ENCODE results near the gene IFITM2.
"Not testable (repeated sequence)": the region's sequence is repeated elsewhere in the genome, so short reads cannot be mapped to it uniquely, and the experiment has no call there.

The IFITM2 gene

DNA sequence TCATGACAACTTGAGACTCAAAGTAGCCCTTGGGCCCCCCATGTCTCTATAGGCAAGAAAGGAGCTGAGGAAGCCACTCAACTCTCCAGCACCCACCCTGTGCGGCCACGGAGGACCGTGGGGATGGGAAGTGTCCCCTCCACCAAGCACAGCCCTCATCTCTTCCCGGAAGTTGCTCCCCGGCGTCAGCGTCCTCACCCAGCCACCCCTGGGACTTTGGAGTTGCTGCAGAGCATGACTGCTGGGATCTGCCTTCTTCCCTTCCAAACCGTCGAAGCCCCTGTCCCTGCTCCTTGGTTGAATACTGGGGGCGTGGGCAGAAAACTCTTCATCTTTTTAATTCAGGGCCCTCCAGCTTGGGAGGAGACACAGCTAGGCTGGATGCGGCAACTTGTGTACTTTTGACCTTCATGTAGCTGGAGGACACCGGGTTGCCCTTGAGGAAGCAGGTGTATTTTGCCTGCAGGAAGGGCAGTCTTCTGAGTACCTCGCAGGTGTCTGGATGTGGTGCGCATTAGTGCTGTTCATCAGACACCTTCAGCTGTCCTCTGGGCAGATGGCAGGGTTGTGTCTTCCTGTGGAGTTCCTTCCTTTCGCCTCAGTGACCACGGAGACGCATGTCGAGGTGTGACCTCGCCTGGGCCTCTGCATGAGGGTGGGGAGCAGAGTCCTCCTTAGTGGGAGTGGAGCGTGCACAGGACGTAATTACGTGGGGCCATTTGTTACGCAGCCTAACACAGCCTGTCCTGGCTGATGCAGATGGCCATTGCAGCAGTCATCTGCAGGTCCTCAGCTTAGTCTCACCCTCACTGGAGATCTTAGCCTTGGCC, 25.2 kb downstream of the IFITM2 start:
- TF ChIP-seq, protein P1, sequence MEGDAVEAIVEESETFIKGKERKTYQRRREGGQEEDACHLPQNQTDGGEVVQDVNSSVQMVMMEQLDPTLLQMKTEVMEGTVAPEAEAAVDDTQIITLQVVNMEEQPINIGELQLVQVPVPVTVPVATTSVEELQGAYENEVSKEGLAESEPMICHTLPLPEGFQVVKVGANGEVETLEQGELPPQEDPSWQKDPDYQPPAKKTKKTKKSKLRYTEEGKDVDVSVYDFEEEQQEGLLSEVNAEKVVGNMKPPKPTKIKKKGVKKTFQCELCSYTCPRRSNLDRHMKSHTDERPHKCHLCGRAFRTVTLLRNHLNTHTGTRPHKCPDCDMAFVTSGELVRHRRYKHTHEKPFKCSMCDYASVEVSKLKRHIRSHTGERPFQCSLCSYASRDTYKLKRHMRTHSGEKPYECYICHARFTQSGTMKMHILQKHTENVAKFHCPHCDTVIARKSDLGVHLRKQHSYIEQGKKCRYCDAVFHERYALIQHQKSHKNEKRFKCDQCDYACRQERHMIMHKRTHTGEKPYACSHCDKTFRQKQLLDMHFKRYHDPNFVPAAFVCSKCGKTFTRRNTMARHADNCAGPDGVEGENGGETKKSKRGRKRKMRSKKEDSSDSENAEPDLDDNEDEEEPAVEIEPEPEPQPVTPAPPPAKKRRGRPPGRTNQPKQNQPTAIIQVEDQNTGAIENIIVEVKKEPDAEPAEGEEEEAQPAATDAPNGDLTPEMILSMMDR (IDR thresholded peaks at IDR 0.05; ENCODE audit: low read depth, low read length, missing control alignments) = no peak
- DNase-seq (ENCODE audit: low read depth) = no peak
- in situ Hi-C loops (cut with HindIII; ENCODE audit: low sequenced_read_pairs) = no loop called here
- no peak overlapping the region for H3K4me3 ChIP-seq (ENCODE audit: low read depth, low read length)

DNA sequence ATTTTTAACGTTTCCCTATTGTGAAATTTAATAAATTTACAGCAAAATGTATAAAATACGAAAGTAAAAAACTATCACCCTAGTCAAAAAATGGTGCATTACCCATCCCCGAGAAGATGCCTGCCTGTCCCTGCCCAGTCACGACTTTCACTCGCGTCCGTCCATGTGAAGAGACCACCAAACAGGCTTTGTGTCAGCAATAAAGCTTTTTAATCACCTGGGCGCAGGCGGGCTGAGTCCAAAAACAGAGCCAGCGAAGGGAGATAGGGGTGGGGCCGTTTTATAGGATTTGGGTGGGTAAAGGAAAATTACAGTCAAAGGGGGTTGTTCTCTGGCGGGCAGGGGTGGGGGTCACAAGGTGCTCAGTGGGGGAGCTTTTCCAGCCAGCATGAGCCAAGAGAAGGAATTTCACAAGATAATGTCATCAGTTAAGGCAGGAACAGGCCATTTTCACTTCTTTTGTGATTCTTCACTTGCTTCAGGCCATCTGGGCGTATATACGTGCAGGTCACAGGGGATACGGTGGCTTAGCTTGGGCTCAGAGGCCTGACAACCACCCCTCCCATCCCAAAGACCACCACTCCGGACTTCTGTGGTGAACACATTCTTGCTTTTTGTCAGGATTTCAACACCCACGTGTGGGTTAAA, 26.1 kb downstream of the IFITM2 start:
- DNase-seq (ENCODE audit: low read depth); in situ Hi-C loops (cut with HindIII; ENCODE audit: low sequenced_read_pairs); H3K4me3 ChIP-seq (ENCODE audit: low read depth, low read length): not testable (repeated sequence)

DNA sequence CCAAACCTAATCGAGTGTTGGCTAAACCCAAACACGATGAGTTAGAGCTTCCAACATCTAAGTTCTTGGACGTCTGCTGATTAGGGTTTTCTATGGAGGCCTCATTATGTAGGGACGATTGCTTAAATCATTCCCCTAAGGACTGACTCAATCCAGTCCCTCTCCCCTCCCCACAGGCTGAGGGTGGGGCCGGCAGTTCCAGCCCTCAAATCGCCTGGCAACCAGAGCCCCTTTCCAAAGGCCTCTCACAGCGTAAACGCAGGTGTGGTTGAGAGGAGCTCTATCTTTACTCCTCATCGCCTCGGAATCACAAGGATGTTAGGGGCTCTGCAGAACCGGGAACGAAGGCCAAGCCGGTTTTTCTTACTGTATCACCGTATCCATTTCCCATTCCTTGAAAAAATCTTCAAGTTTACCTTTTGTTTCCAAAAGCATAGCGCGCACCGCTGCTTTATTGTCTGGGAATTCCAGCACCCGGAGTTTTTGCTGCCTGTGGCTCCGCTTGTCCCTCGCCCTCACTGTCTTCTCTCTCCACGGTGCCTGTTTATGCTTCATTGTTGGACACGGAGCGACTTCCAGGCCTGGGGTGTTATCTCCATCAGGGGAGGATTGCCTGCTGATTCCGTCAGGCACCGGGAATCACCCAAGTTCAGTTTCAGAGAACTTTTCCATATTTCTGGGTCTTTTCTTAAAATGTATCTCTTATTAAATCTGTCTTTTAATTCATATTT, 26.8 kb downstream of the IFITM2 start:
- TF ChIP-seq, protein P1 (IDR thresholded peaks at IDR 0.05; ENCODE audit: low read depth, low read length, missing control alignments) = no peak
- in situ Hi-C loops (cut with HindIII; ENCODE audit: low sequenced_read_pairs) = no loop called here
- H3K4me3 ChIP-seq (ENCODE audit: low read depth, low read length) = no peak overlapping the region
- no peak for DNase-seq (ENCODE audit: low read depth)

DNA sequence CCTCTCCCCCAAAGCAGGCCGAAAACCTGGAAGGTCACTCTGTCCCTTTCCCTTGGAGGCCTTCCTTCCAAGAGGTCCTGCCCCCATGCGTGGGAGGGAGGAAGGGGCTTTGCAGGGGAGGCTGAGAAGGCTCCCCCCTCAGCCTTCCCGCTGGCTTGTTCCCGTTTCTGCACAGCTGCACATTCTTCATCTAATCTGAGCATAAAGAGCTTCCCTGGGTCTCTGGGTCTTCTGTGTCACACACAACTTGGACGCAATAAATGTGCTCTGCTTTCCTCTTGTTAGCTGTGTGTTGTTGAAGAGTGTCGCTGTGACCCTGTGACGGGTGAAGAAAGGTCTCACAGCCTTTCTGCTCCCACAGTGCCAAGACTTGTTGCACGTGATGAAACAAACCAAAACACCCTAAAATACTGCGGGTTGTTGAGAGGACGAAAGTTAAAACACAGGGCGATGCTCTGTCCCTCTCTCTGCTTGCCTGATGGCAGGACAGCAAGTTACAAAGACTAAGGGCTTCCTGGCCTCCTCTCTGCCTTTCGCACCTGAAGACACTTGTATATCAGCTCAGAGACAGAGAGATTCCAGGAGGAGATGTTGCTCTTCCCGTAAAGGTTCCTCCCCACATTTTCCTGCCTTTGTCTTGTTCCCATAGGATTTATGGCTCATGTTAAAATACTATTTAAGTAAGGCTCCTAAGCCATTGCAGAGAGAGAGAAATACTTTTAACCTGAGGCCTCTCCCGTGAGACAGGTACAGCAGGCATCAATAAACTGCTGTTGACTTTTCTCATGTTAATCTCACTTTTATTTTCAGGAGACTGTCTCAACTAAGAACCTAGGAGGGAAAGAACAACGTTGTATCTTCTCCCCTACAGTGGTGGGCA, 28.4 kb downstream of the IFITM2 start:
- in situ Hi-C loops (cut with HindIII; ENCODE audit: low sequenced_read_pairs) = no loop called here
- no peak for DNase-seq (ENCODE audit: low read depth)
- TF ChIP-seq, protein P1 (IDR thresholded peaks at IDR 0.05; ENCODE audit: low read depth, low read length, missing control alignments) = no peak
- no peak overlapping the region for H3K4me3 ChIP-seq (ENCODE audit: low read depth, low read length)

DNA sequence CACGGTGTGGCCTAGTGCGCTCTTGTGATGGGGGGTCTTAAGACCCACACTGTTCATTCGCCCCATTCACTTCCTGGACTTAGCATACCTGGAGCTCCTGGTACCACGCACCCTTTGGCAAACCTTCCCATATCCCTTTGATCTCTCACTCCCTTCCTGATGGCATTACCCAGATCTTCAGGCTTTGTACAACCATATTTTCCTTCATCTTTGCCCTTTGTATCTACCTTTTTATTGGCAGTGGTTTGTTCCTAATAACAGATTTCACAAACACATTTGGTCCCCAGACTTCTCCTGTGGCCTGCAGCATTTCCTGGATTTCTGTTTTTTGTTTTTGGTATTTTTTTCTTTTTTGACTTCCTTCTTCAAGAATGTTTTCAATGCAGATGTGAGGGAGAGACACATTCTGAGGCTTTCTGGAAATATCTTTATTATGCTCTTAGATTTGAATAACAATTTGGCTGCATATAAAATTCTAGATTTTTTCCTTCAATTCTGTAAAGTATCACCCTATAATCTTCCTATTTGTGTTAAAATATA, 29.1 kb downstream of the IFITM2 start:
- no peak for DNase-seq (ENCODE audit: low read depth)
- TF ChIP-seq, protein P1 (IDR thresholded peaks at IDR 0.05; ENCODE audit: low read depth, low read length, missing control alignments) = no peak
- H3K4me3 ChIP-seq (ENCODE audit: low read depth, low read length) = no peak overlapping the region
- in situ Hi-C loops (cut with HindIII; ENCODE audit: low sequenced_read_pairs) = no loop called here

DNA sequence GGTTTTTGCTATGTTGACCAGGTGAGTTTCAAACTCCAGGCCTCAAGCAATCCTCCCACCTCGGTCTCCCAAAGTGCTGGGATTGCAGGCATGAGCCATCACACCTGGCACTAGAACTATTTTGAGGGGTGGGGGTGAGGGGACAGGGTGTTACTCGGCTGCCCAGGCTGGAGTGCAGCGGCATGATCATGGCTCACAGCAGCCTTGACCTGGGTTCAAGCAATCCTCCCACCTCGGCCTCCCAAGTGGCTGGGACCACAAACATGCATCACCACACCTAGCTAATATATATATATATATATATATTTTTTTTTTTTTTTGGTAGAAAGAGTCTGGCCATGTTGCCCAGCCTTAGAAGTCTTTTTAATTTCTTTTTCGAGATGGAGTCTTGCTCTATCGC, 30.1 kb downstream of the IFITM2 start:
- no peak overlapping the region for H3K4me3 ChIP-seq (ENCODE audit: low read depth, low read length)
- in situ Hi-C loops (cut with HindIII; ENCODE audit: low sequenced_read_pairs) = no loop called here
- DNase-seq (ENCODE audit: low read depth) = no peak
- TF ChIP-seq, protein P1 (IDR thresholded peaks at IDR 0.05; ENCODE audit: low read depth, low read length, missing control alignments) = no peak
